GM12864 (cell line): Measurements from ENCODE around the gene SIGLEC6.
"Not testable (repeated sequence)": the region's sequence is repeated elsewhere in the genome, so short reads cannot be mapped to it uniquely, and the experiment has no call there.

ENCODE experiments used
- DNase-seq: peaks from one replicate; pipeline ENCODE4 v3.0.0-alpha.2; 2011; ENCODE audit warnings: low read depth
- H3K4me3 ChIP-seq: 2 replicates; pipeline ENCODE4 v1.5.1; 2011; ENCODE audit warnings: mild to moderate bottlenecking, low read depth, low read length, control low read depth
- TF ChIP-seq, protein P1 (sequence below): IDR thresholded peaks from 2 replicates; pipeline ENCODE4 v1.5.1; 2011; ENCODE audit warnings: low read depth, mild to moderate bottlenecking, moderate library complexity, low read length, control low read depth, inconsistent platforms; ENCODE audit errors: missing control alignments

The SIGLEC6 gene

DNA sequence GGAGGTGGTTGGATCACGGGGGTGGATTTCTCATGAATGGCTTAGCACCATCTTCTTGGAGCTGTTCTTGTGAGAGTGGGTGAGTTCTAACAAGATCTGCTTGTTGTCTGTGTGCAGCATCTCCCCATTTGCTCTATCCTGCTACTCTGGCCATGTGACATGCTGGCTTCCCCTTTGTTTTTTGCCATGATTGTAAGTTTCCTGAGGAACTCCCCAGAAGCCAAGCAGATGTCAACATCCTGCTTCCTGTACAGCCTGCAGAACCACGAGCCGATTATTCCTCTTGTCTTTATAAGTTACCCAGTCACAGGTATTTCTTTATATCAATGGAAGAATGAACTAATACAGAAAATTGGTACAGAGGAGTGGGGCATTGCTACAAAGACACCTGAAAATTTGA is 27.6 kb downstream of the SIGLEC6 start:
- no peak overlapping the region for H3K4me3 ChIP-seq
- TF ChIP-seq, protein P1, sequence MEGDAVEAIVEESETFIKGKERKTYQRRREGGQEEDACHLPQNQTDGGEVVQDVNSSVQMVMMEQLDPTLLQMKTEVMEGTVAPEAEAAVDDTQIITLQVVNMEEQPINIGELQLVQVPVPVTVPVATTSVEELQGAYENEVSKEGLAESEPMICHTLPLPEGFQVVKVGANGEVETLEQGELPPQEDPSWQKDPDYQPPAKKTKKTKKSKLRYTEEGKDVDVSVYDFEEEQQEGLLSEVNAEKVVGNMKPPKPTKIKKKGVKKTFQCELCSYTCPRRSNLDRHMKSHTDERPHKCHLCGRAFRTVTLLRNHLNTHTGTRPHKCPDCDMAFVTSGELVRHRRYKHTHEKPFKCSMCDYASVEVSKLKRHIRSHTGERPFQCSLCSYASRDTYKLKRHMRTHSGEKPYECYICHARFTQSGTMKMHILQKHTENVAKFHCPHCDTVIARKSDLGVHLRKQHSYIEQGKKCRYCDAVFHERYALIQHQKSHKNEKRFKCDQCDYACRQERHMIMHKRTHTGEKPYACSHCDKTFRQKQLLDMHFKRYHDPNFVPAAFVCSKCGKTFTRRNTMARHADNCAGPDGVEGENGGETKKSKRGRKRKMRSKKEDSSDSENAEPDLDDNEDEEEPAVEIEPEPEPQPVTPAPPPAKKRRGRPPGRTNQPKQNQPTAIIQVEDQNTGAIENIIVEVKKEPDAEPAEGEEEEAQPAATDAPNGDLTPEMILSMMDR: no peak
- no peak for DNase-seq

DNA sequence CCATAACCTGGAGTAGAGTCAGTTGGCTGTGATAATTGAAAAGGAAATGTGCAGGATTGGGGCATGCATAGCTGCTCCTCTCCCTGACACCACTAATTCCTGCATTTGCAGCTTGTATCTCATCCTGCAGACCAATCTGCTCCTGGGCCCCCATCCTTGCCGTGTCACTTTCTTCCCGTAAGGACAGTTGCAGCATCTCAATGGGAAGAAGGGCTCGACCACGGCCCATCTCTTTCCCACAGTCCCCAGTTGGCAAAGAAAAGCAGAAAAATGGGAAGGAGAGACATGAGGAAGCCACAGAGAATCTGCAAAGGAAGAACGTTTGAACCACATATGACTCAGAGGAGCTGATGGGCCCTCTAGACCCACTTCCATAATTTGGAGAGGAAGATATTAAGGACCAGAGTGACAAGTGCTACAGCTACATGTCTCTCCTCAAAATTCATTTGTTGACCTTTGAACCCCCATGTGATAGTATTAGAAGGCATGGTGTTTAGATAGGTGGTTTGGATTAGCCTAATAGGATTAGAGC is 28.1 kb downstream of the SIGLEC6 start:
- DNase-seq: no peak
- no peak overlapping the region for H3K4me3 ChIP-seq
- TF ChIP-seq, protein P1: no peak

DNA sequence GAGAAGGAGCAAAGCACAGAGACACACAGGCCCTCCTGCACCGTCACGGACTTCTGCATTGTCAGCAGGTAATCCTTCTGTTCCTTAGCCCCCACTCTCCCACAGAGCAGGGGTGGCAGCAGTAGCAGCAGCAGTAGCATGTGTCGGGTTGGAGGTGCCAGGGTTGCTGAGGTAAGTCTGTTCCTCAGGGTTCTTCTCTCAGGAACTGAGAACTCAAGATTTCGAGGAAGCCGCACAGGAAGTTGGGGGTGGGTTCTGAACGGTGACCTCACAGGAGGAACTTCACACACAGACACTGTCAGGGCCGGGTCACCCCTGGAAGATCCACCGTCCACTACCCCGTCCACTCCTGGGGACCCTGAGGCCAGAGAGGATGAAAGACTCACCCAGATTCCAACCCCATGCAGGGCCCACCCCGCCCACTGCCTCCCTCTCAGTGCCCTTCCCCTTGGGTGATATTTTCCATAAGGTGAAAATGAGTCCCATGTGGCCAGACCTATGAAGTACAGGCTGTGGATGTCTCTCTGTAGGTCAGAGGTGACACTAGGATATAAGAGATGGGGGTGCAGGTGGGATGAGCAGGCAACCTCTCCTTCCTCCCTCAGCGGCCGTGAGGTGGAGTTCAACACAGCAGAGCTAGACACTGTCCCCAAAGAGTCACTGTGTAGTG is 29.7 kb downstream of the SIGLEC6 start, which contains the start of gene SIGLEC12:
Gene SIGLEC12, minus strand, starts transcription at position 207 of the 670 bp plus-strand sequence. Its CDS starts 67 bp downstream, at position 140.
- DNase-seq: no peak
- TF ChIP-seq, protein P1: no peak
- no peak within 1 kb of the TSS for H3K4me3 ChIP-seq

DNA sequence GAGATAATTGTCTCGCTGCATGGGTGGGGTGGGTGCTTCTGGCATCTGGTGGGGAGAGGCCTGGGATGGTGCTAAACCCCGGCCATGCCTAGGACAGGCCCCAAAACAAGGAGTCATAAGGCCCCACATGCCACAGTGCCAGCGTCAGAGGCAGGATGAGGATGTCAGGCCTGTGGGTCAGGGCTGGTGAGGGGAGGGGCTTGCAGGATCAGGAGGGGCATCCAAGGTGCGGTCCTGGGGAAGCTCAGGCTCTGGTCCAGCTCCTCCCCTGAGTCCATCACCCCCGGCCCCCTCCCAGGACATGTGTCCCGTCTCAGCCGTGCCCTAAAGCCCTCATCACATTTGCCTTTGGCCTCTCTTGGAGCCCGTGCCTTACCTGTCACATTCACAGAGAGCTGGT is 30.5 kb downstream of the SIGLEC6 start:
- H3K4me3 ChIP-seq: not testable (repeated sequence)

DNA sequence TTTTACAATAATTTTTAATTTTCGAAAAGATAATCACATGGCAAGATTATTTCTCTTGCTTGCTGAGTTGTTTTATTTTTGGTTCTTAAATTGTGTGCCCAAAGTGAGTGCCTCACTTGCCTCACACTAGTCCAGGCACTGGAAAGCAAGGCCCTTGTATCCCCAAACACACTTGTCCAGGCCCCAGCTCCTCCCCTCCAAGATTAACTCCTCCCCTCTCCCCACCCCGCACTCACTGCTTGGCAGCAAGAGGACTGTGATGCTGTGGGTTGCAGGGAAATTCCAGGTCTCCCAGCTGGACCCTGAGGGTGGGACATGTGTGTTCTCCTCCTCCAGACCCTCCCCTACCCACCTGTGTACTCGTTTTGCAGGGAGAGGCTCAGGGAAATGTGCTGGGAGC is 33.8 kb downstream of the SIGLEC6 start:
- TF ChIP-seq, protein P1: no peak
- no peak overlapping the region for H3K4me3 ChIP-seq
- no peak for DNase-seq

More for the DNA sequence above, 30.5 kb downstream of the SIGLEC6 start:
- not testable (repeated sequence) for DNase-seq

DNA sequence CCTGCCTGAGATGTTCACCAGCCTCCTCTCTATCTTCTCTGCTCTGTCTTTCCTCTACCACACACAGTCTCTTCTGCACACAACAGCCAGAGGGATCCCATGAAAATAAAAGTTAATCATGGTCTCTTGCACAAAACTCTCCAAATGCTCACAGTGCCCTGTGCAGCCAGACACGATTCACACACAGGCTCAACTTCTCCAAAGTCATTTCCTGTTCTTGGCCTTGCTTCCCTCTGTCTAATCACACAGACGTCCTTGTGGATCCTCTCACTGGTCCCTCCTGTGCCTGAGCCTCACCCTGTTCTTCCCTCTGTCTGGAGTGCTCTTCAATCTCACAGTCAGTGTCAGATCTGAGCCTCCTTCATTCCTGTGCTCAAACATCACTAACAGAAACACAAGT is 37.7 kb downstream of the SIGLEC6 start:
- DNase-seq: no peak
- TF ChIP-seq, protein P1: no peak
- no peak overlapping the region for H3K4me3 ChIP-seq

DNA sequence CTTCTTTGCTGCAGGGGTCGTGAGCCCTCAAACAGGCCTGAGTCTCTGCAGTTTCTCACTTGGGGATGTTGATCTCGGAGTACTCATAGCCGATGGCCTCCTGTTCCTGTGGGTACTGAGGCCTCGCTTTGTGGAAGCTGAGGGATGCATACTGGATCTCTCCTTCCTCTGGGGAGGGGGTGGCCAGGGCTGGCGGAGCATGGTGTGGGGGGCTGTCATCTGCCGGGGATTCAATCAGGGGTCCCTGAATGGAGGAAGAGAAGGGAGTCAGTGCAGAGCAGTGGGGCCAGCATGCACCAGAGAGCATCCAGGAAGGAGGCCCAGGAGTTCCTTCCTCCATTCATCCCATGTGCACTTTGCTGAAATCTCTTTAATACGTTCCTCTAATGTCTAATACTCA is 39.9 kb downstream of the SIGLEC6 start:
- TF ChIP-seq, protein P1: no peak
- DNase-seq: no peak
- no peak overlapping the region for H3K4me3 ChIP-seq
